PFSK-1 (cell line): ENCODE measurements around the gene ALDH8A1.

Source experiments
- POLR2AphosphoS5 ChIP-seq: IDR thresholded peaks from 2 replicates; pipeline ENCODE4 v1.6.1; 2012; ENCODE audit warnings: low read depth, mild to moderate bottlenecking, control low read depth, low read length, moderate library complexity
- SIN3A ChIP-seq: IDR thresholded peaks from 2 replicates; pipeline ENCODE4 v1.6.1; 2012; ENCODE audit warnings: mild to moderate bottlenecking, low read length, moderate library complexity, borderline replicate concordance; ENCODE audit not compliant: insufficient read depth
- TAF1 ChIP-seq: IDR thresholded peaks from 2 replicates; pipeline ENCODE4 v1.6.1; 2012; ENCODE audit warnings: low read length, control low read depth, borderline replicate concordance; ENCODE audit not compliant: insufficient read depth

- no peak for TF ChIP-seq SIN3A
- no peak for TF ChIP-seq TAF1
- no peak for TF ChIP-seq POLR2AphosphoS5
Measured at GRCh38 chr6:134999107-134999506, 49.2 kb upstream of the ALDH8A1 start.
